ENCODE data around the gene DNAJB8.

Gene DNAJB8

DNA sequence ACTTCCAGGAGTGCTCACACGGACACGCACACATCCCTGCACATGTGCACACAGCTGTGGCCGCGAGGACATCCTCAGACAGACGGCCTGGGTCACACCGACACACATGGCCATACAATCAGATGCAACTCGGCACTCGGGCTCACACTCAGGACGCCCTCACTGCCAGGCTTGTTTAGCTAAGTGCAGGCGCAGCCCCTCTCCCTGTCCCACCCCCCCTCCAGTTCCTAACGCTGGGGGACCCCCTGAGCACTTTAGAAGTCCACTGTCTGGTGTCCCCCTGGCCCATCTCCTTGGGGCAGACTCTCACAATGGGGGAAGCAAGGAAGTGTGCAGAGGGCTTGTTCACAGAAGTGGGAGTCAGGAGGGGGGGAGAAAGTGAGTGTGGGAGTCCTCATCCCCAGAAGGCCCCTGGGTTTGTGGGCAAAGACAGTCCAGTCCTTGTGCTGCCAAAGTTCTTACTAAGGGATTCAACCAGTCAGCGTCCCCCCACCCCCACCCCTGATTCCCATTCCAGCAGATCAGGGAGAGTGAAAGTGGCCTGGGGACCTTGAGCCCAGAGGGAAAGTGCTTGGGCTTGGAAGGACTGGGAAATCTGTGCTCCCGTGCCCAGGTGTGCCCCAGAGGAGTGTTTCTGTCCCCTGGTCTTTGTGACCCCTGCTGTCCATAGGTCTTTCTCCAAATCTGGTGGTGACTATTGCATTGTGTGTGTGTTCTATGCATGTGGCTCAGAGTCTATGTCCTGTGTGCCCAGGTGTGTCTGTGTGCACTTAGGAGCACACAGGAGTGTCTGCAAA is 27.1 kb upstream of the DNAJB8 start:
- DNase-seq = no peak

DNA sequence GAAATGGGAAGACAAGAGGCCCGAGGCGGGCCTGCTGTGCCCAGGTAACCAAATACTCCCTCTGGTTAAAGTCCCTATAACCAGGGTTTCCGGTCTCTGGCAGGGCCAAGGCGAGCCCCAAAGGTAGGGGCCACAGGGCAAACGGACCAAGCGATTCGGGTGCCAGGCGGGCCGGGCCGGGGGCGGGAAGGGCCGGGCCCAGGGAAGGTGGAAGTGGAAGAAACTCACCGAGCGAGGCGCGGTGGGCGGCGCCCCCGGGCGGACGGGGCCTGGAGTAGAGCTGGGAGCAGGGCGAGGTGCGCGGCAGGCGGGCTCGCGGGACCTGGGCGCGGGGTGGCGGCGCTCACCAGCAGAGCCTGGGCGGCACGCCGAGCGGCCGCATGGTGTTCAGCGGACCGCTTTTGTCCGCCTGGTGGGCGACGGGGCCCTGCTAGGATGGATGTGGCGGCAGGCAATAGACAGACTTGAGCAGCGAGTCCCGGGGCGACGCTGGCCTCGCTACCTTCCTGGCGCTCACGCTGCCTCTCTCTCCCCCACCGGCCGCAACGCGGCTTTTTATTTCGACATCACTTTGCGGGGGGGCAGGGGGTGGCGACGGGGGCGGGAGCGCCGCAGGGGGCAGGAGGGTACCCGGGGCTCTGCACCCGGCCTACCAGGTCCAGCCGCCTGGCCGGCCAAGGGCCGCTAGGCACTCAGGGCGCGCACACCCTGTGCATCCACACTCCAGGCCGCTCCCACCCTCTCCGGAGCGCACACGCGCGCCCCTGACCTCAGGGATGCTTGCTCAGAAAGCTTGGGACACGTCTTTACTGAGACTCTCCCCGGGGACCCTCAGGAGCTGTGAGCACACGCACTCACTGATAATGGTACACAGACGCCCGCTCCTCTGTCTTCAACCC is 26.2 kb upstream of the DNAJB8 start, which contains the start of gene GATA2:
TSS of gene GATA2 (minus strand) at position 531 of the 899 bp plus-strand sequence. CDS start 6,170 bp downstream, outside the sequence.
- peak; percentile 25 for DNase-seq

DNA sequence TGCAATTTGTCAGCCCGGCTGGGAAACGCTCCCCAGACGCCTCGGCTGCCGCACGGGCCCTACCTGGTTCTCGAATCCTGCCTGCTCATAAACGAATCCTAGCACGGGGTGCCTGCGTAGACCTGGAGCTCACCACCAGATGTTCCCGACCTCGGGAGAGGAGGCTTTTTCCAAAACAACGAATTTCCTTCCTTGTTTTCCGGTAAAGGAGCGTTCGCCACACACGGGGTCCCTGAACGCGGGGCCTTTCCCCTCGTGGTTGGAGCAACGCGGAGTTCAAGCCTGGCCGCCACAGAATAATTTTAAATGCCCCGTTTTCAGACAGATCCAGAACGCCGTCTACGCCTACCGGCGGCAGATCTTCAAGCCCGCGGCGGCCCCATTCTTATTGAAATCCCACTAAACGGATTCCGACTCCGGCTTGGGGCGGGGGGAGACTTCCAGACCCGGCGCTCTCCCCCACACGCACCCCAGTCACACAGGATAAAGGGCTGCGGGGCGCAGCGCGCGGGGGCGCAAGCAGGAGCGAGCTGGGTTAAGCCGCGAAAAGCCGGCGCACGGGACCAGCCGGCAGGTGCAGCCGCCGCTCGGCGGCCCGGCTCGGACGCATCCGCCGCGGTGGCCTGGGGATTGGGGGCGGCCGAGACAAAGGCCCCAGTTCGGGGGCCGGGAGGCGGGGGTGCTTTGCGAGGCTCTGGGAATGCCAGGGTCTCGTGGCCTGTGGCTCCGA is 25.4 kb upstream of the DNAJB8 start:
- peak; percentile 16 for DNase-seq

- no peak for DNase-seq
Observed at GRCh38 chr3:128491691-128491940, 24.9 kb upstream of the DNAJB8 start.

- DNase-seq = no peak
Observed at GRCh38 chr3:128490915-128491690, 24.4 kb upstream of the DNAJB8 start.

- DNase-seq = no peak
Observed at GRCh38 chr3:128490650-128490914, 23.9 kb upstream of the DNAJB8 start.

DNA sequence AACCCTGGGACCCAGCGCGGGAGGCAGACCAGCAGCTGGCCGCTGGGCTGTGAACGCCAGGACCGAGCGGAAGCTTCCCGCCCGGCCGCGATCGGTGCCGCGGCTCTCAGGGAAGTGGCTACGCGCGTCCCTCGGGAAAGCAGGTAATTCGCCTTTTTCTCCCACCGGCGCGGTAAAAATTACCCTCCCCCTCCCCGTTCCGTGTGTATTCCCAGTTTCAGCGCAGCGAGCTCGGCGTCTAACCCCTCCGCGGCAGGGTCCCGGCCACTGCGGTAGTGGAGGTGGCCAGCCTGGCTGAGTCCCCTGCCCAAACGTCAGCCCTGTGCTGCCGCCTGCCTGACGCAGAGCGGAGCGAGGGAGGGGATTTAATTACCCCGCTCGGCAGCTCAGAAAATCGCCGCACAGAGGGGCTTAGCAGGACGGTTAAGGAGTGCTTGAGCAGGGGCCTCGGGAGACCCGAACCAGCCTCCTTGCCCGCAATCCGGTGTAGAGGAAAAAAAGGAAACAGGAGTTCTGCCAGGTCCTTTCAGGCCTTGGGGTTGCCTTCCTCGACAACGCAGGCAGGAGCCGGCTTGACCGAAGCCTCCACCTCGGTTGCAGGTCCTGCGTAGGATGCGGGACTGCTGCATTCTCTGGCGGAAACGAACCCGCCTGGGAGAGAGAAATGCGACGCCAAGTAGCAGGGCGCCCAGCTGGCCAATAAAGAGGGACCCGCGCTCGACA is 23.4 kb upstream of the DNAJB8 start:
- peak; percentile 17 for DNase-seq

GRCh38 chr3:128489674-128489926 is 22.9 kb upstream of the DNAJB8 start:
- DNase-seq = no peak

GRCh38 chr3:128488991-128489673 is 22.4 kb upstream of the DNAJB8 start:
- peak; percentile 26 for DNase-seq

DNA sequence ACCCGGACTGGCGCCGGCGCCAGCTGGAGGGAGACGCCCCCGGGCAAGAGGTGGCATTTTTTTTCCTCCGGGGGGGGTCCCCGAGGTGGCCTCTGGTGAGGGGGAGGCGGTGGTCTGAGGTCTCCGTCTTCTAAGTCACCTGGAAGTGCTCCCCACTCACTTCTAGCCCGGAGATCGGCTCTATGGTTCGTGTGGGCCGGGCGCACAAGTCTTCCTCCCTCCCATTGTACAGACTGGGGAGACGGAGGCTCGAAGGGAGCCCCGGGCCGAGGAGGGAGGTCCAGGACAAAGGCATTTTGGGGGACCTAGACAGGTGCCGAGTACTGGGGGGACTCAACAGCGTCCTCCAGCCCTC is 21.9 kb upstream of the DNAJB8 start:
- DNase-seq = no peak

GRCh38 chr3:128487813-128488635 is 21.3 kb upstream of the DNAJB8 start:
- DNase-seq = peak; percentile 25

DNA sequence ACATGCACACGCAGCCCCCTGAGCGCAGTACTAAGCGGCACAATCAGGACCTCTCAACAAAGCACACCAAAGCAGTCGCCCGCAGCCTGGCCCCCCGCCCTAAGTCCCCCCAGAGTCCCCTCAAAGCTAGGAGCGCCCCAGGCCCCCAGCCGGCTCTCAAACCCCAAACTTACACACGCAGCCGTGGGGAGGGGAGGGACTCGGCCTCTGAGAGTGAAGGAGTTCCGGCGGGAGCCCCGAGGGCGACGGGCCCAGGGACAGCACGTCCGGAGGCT is 20.8 kb upstream of the DNAJB8 start:
- no peak for DNase-seq

DNA sequence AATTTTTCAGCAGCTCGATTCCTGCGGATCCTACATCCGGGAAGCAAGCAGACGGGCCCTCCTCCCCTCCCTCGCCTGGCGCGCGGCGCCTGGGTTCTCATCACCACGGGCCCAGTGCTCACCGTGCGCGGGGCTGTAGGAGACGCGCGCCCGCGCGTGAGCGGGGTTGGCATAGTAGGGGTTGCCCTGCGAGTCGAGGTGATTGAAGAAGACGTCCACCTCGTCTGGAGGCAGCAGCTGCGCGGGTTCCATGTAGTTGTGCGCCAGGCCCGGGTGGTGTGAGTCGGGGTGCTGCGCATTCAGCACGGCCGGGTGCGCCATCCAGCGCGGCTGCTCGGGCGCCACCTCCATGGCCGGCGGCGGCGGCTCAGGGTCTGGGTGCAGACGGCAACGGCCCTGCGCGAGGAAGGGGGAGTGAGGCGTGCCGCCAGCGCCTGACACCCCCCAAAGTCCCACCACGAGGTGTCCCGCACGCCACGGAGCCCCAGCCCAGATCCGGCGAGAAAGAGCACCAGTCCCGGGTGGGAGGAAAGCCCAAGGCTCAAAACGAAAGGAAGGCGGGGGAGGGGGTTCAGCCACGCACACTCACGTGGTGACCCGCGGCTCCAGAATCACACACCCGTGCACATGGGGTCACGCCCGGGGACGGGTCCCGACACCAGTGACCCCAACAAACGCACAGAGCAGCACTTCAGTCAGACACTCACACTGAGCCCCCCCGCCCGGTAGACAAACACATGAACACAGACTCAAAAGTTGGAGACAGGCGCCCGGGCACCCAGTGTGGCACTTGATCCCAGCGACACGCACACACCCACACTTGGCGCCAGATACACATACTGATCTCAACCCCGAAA is 20.2 kb upstream of the DNAJB8 start:
- DNase-seq = peak; percentile 26

DNA sequence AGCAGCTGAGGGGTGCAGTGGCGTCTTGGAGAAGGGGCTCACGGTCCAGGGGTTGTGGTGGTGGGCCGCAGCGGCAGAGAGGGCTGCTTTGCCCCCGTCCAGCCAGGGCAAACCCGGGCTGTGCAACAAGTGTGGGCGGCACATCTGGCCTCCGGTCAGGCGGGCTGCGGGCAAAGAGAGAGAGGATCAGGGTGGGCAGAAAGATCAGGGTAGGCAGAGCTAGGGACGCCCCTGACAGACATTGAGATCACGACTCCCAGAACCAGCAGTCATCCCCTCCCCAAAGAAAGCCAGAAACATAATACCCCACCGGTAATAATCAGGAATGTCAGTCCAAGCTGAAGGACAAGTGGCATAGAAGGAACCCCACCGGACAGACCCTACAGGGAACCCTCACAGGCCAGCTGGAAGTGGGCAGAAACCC is 19.5 kb upstream of the DNAJB8 start:
- no peak for DNase-seq

DNA sequence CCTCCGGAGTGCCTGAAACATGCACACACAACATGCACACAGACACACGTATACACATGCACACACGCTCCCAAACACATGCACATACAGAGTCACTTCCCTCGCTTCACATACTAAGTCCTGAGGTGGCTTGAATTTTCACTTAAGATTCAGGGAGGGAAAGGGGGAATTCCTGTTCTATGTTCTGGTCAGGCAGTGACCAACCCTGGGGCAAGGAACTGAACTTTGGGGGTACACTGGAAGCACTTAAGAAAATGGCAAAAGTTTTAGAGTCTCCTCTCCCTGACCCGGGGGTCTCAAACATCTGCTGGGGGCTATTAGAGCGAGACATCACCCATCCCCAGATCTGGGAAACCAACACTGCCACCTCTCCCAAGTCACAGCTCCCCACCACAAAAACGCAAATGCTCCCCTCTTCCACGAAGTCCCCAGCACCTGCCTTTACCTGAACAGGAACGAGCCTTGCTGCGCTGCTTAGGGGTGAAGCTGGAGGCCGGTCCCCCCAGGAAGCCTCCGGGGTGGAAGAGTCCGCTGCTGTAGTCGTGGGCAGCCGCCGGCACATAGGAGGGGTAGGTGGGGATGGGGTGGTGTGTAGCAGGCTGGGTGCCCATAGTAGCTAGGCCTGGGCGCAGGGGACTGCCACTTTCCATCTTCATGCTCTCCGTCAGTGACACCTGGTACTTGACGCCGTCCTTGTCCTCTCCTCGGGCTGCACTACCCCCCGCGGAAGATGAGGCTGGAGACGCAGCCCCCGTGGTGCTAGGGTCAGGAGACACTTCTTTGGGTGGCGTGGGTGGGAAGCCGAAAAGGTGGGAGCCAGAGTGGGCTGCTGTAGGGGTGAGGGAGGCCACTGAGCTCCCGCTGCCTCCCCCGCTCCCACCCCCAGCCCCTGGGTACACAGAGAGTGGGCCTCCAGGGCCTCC is 18.9 kb upstream of the DNAJB8 start:
- no peak for DNase-seq

- DNase-seq = no peak
Observed at GRCh38 chr3:128484404-128485281, 18.0 kb upstream of the DNAJB8 start.

GRCh38 chr3:128483657-128484403 is 17.1 kb upstream of the DNAJB8 start:
- no peak for DNase-seq

All from activated naive CD4-positive, alpha-beta T cell treated with Interleukin-2 at 50 U/mL for 16 hours (primary cell).